ENCODE data around the gene BBOF1.
"Not testable (repeated sequence)": the region's sequence is repeated elsewhere in the genome, so short reads cannot be mapped to it uniquely, and the experiment has no call there.

Gene BBOF1

GRCh38 chr14:74018586-74019407 lies at the start of gene BBOF1, which contains the start of gene ENTPD5:
Gene BBOF1 (plus strand): TSS chr14:74019349. CDS start chr14:74019479, 130 bp downstream.
Gene ENTPD5 (minus strand): TSS chr14:74019288. CDS start chr14:73988102, 31,186 bp downstream.
- peak within 1 kb of the TSS; percentile 98 for H3K4me3 ChIP-seq (ENCODE audit: low read depth, low read length)
- peak within 1 kb of the TSS; percentile 70 for H3K9ac ChIP-seq (ENCODE audit: low read depth, low read length)
- H3K27ac ChIP-seq (ENCODE audit: low read depth, low read length) = peak within 1 kb of the TSS; percentile 26
- H3K9me3 ChIP-seq (ENCODE audit: control insufficient read depth, insufficient read depth, low read length) = no peaks in the 10 kb centered on the region
- H3K27me3 ChIP-seq (ENCODE audit: control insufficient read depth, insufficient read depth, low read length) = no peaks in the 10 kb centered on the region
- H3K36me3 ChIP-seq (ENCODE audit: control insufficient read depth, insufficient read depth, low read length) = peaks cover 1% of the 10 kb centered on the region
- no peaks in the 10 kb centered on the region for H3K4me1 ChIP-seq (ENCODE audit: control insufficient read depth, insufficient read depth, low read length)

- Histone ChIP-seq H3K27ac (ENCODE audit: low read depth, low read length) (no peak overlapping the region), H3K9me3 (ENCODE audit: control insufficient read depth, insufficient read depth, low read length) (no peaks in the 10 kb centered on the region), H3K9ac (ENCODE audit: low read depth, low read length) (no peak overlapping the region), H3K27me3 (ENCODE audit: control insufficient read depth, insufficient read depth, low read length) (no peaks in the 10 kb centered on the region), H3K36me3 (ENCODE audit: control insufficient read depth, insufficient read depth, low read length) (peaks cover 22% of the 10 kb centered on the region), H3K4me1 (ENCODE audit: control insufficient read depth, insufficient read depth, low read length) (no peaks in the 10 kb centered on the region), H3K4me3 (ENCODE audit: low read depth, low read length) (no peak overlapping the region)
Observed at GRCh38 chr14:73973497-73973896, 45.7 kb upstream of the BBOF1 start.

GRCh38 chr14:73976125-73976524 lies 43.0 kb upstream of the BBOF1 start:
- no peak overlapping the region for H3K27ac ChIP-seq (ENCODE audit: low read depth, low read length)
- no peak overlapping the region for H3K9ac ChIP-seq (ENCODE audit: low read depth, low read length)
- H3K36me3 ChIP-seq (ENCODE audit: control insufficient read depth, insufficient read depth, low read length) = peaks cover 10% of the 10 kb centered on the region; the same call in 1 of the 2 replicates
- no peaks in the 10 kb centered on the region for H3K4me1 ChIP-seq (ENCODE audit: control insufficient read depth, insufficient read depth, low read length)
- no peak overlapping the region for H3K4me3 ChIP-seq (ENCODE audit: low read depth, low read length)
- no peaks in the 10 kb centered on the region for H3K27me3 ChIP-seq (ENCODE audit: control insufficient read depth, insufficient read depth, low read length)
- H3K9me3 ChIP-seq (ENCODE audit: control insufficient read depth, insufficient read depth, low read length) = no peaks in the 10 kb centered on the region

- H3K4me1 ChIP-seq (ENCODE audit: control insufficient read depth, insufficient read depth, low read length) = no peaks in the 10 kb centered on the region
- H3K9ac ChIP-seq (ENCODE audit: low read depth, low read length) = no peak overlapping the region
- no peak overlapping the region for H3K4me3 ChIP-seq (ENCODE audit: low read depth, low read length)
- no peaks in the 10 kb centered on the region for H3K9me3 ChIP-seq (ENCODE audit: control insufficient read depth, insufficient read depth, low read length)
- peaks cover 8% of the 10 kb centered on the region; the same call in 1 of the 2 replicates for H3K36me3 ChIP-seq (ENCODE audit: control insufficient read depth, insufficient read depth, low read length)
- H3K27me3 ChIP-seq (ENCODE audit: control insufficient read depth, insufficient read depth, low read length) = no peaks in the 10 kb centered on the region
- no peak overlapping the region for H3K27ac ChIP-seq (ENCODE audit: low read depth, low read length)
Observed at GRCh38 chr14:73977896-73978295, 41.3 kb upstream of the BBOF1 start.

- peaks cover 15% of the 10 kb centered on the region for H3K36me3 ChIP-seq (ENCODE audit: control insufficient read depth, insufficient read depth, low read length)
- no peaks in the 10 kb centered on the region for H3K4me1 ChIP-seq (ENCODE audit: control insufficient read depth, insufficient read depth, low read length)
- H3K9ac ChIP-seq (ENCODE audit: low read depth, low read length) = no peak overlapping the region
- H3K4me3 ChIP-seq (ENCODE audit: low read depth, low read length) = no peak overlapping the region
- no peak overlapping the region for H3K27ac ChIP-seq (ENCODE audit: low read depth, low read length)
- H3K27me3 ChIP-seq (ENCODE audit: control insufficient read depth, insufficient read depth, low read length) = no peaks in the 10 kb centered on the region
- H3K9me3 ChIP-seq (ENCODE audit: control insufficient read depth, insufficient read depth, low read length) = no peaks in the 10 kb centered on the region
Observed at GRCh38 chr14:73988065-73988464, 31.1 kb upstream of the BBOF1 start.

GRCh38 chr14:73988656-73989055 lies 30.5 kb upstream of the BBOF1 start:
- not testable (repeated sequence) for H3K27me3 ChIP-seq (ENCODE audit: control insufficient read depth, insufficient read depth, low read length); H3K9ac ChIP-seq (ENCODE audit: low read depth, low read length); H3K27ac ChIP-seq (ENCODE audit: low read depth, low read length); H3K4me3 ChIP-seq (ENCODE audit: low read depth, low read length); H3K9me3 ChIP-seq (ENCODE audit: control insufficient read depth, insufficient read depth, low read length); H3K4me1 ChIP-seq (ENCODE audit: control insufficient read depth, insufficient read depth, low read length)
- peaks cover 17% of the 10 kb centered on the region for H3K36me3 ChIP-seq (ENCODE audit: control insufficient read depth, insufficient read depth, low read length)

GRCh38 chr14:73991092-73991491 lies 28.1 kb upstream of the BBOF1 start:
- no peaks in the 10 kb centered on the region for H3K27me3 ChIP-seq (ENCODE audit: control insufficient read depth, insufficient read depth, low read length)
- H3K36me3 ChIP-seq (ENCODE audit: control insufficient read depth, insufficient read depth, low read length) = peaks cover 15% of the 10 kb centered on the region
- no peak overlapping the region for H3K27ac ChIP-seq (ENCODE audit: low read depth, low read length)
- no peaks in the 10 kb centered on the region for H3K4me1 ChIP-seq (ENCODE audit: control insufficient read depth, insufficient read depth, low read length)
- H3K4me3 ChIP-seq (ENCODE audit: low read depth, low read length) = no peak overlapping the region
- H3K9me3 ChIP-seq (ENCODE audit: control insufficient read depth, insufficient read depth, low read length) = no peaks in the 10 kb centered on the region
- no peak overlapping the region for H3K9ac ChIP-seq (ENCODE audit: low read depth, low read length)

- H3K36me3 ChIP-seq (ENCODE audit: control insufficient read depth, insufficient read depth, low read length); H3K4me3 ChIP-seq (ENCODE audit: low read depth, low read length); H3K9ac ChIP-seq (ENCODE audit: low read depth, low read length); H3K4me1 ChIP-seq (ENCODE audit: control insufficient read depth, insufficient read depth, low read length); H3K27me3 ChIP-seq (ENCODE audit: control insufficient read depth, insufficient read depth, low read length); H3K9me3 ChIP-seq (ENCODE audit: control insufficient read depth, insufficient read depth, low read length); H3K27ac ChIP-seq (ENCODE audit: low read depth, low read length): not testable (repeated sequence)
Observed at GRCh38 chr14:73994926-73995325, 24.2 kb upstream of the BBOF1 start.

- Histone ChIP-seq H3K9ac (ENCODE audit: low read depth, low read length) (no peak overlapping the region), H3K36me3 (ENCODE audit: control insufficient read depth, insufficient read depth, low read length) (peaks cover 6% of the 10 kb centered on the region), H3K27me3 (ENCODE audit: control insufficient read depth, insufficient read depth, low read length) (no peaks in the 10 kb centered on the region), H3K27ac (ENCODE audit: low read depth, low read length) (no peak overlapping the region), H3K4me1 (ENCODE audit: control insufficient read depth, insufficient read depth, low read length) (no peaks in the 10 kb centered on the region), H3K9me3 (ENCODE audit: control insufficient read depth, insufficient read depth, low read length) (no peaks in the 10 kb centered on the region), H3K4me3 (ENCODE audit: low read depth, low read length) (no peak overlapping the region)
Observed at GRCh38 chr14:73995977-73996378, 23.2 kb upstream of the BBOF1 start.

GRCh38 chr14:73996731-73997107 lies 22.4 kb upstream of the BBOF1 start:
- Histone ChIP-seq H3K27ac (ENCODE audit: low read depth, low read length) (no peak overlapping the region), H3K4me3 (ENCODE audit: low read depth, low read length) (no peak overlapping the region), H3K4me1 (ENCODE audit: control insufficient read depth, insufficient read depth, low read length) (no peaks in the 10 kb centered on the region), H3K36me3 (ENCODE audit: control insufficient read depth, insufficient read depth, low read length) (peaks cover 6% of the 10 kb centered on the region), H3K9me3 (ENCODE audit: control insufficient read depth, insufficient read depth, low read length) (no peaks in the 10 kb centered on the region), H3K27me3 (ENCODE audit: control insufficient read depth, insufficient read depth, low read length) (no peaks in the 10 kb centered on the region), H3K9ac (ENCODE audit: low read depth, low read length) (no peak overlapping the region)

- Histone ChIP-seq H3K4me3 (ENCODE audit: low read depth, low read length) (no peak overlapping the region), H3K27ac (ENCODE audit: low read depth, low read length) (no peak overlapping the region), H3K36me3 (ENCODE audit: control insufficient read depth, insufficient read depth, low read length) (peaks cover 6% of the 10 kb centered on the region)
Observed at GRCh38 chr14:73997108-73997943, 21.8 kb upstream of the BBOF1 start.

More at GRCh38 chr14:73997108-73997943, 21.8 kb upstream of the BBOF1 start:
- Histone ChIP-seq H3K9me3 (ENCODE audit: control insufficient read depth, insufficient read depth, low read length) (no peaks in the 10 kb centered on the region), H3K4me1 (ENCODE audit: control insufficient read depth, insufficient read depth, low read length) (no peaks in the 10 kb centered on the region), H3K27me3 (ENCODE audit: control insufficient read depth, insufficient read depth, low read length) (no peaks in the 10 kb centered on the region), H3K9ac (ENCODE audit: low read depth, low read length) (no peak overlapping the region)
